Natural killer cell (primary cell): ENCODE measurements around the gene MCOLN2. TPM values are rescaled to one million over a fixed set of nuclear protein-coding genes. Genes with fewer than 3 reads are reported as not detected.

Experiments
- ATAC-seq, 3 donors: fragments of 150-1000 bp in 2 of 3; fragments of 200-7000 bp in 1 of 3; cut with Tn5 transposase; 1 replicate in 1 of 3; 2 replicates in 2 of 3; pipeline ENCODE4 v1.10.0; 2021; ENCODE audit warnings: mild to moderate bottlenecking in 2 of 3, moderate library complexity in 2 of 3
- DNase-seq, 2 donors: peaks; one replicate each; pipeline versions ENCODE4 v3.0.0 to v3.0.0-alpha.2; 2013 to 2021; ENCODE audit warnings: mixed read lengths in 1 of 2
- H3K27ac ChIP-seq: one replicate; pipeline ENCODE4 v1.5.1; 2013; ENCODE audit warnings: mild to moderate bottlenecking, low read length
- H3K27me3 ChIP-seq: one replicate; pipeline ENCODE4 v1.6.1; 2013; ENCODE audit warnings: low read length; ENCODE audit not compliant: control insufficient read depth, insufficient read depth
- H3K36me3 ChIP-seq: one replicate; pipeline ENCODE4 v1.6.1; 2013; ENCODE audit warnings: low read length; ENCODE audit not compliant: control insufficient read depth, insufficient read depth
- H3K4me1 ChIP-seq: one replicate; pipeline ENCODE4 v1.6.1; 2013; ENCODE audit warnings: low read length; ENCODE audit not compliant: control insufficient read depth, insufficient read depth
- H3K4me3 ChIP-seq: one replicate; pipeline ENCODE4 v1.5.1; 2013; ENCODE audit warnings: low read length
- H3K9me3 ChIP-seq: one replicate; pipeline ENCODE4 v1.6.1; 2013; ENCODE audit warnings: low read length; ENCODE audit not compliant: control insufficient read depth, insufficient read depth
- H3K27ac Mint-ChIP-seq, 2 donors: one replicate each; pipeline ENCODE4 v1.8.0; 2022; ENCODE audit warnings: mild to moderate bottlenecking in 2 of 2, mixed read lengths in 2 of 2, moderate library complexity in 1 of 2
- H3K27me3 Mint-ChIP-seq, 2 donors: one replicate each; pipeline ENCODE4 v1.8.0; 2022; ENCODE audit warnings: low read depth in 2 of 2, mixed read lengths in 2 of 2
- H3K36me3 Mint-ChIP-seq: one replicate; pipeline ENCODE4 v1.8.0; 2022; ENCODE audit warnings: mixed read lengths
- H3K4me1 Mint-ChIP-seq, 2 donors: one replicate each; pipeline ENCODE4 v1.8.0; 2022; ENCODE audit warnings: mixed read lengths in 2 of 2
- H3K4me3 Mint-ChIP-seq: one replicate; pipeline ENCODE4 v1.8.0; 2022; ENCODE audit warnings: mild to moderate bottlenecking, moderate library complexity, mixed read lengths
- H3K9me3 Mint-ChIP-seq, 2 donors: one replicate each; pipeline ENCODE4 v1.8.0; 2022; ENCODE audit warnings: mixed read lengths in 2 of 2
- CTCF ChIP-seq: fragments of 200-600 bp; IDR thresholded peaks from one replicate; pipeline ENCODE4 v1.8.0; 2022; ENCODE audit warnings: antibody characterized with exemption
- WGBS: methylation state at CpG from one replicate; pipeline ENCODE4 v1.1.7; 2013; ENCODE audit warnings: missing lambda C conversion rate; ENCODE audit not compliant: insufficient coverage; 5-methylcytosine and 5-hydroxymethylcytosine counted together
- intact Hi-C: fragments of 100-400 bp; cut with micrococcal nuclease; formaldehyde crosslinking; loops from one replicate; pipeline ENCODE4 v1.14.2; 2022
- total RNA-seq, 4 donors: library from RNA; stranded (reverse); fragments of 120-200 nt in 1 of 4; gene quantifications; one replicate each; pipeline versions ENCODE4 v1.2.3 to v1.2.4, GENCODE V29; 2013 to 2022

Gene MCOLN2
- total RNA-seq, 3 donors from 2014 or later (not counting 1 experiment from before 2014, with no cell fraction given) = 0.84 to 23.9 (median 3.8) TPM

GRCh38 chr1:84968865-84969264 is 28.0 kb downstream of the MCOLN2 start:
- 100% methylated on average over 3 of the region's 3 CpGs for WGBS

GRCh38 chr1:84968101-84968500 is 28.8 kb downstream of the MCOLN2 start:
- no peaks in the 10 kb centered on the region for H3K4me1 Mint-ChIP-seq
- H3K27me3 ChIP-seq = no peaks in the 10 kb centered on the region
- DNase-seq = no peak
- no peak overlapping the region for H3K4me3 Mint-ChIP-seq
- no peaks in the 10 kb centered on the region for H3K9me3 ChIP-seq
- ATAC-seq = no peak
- no peaks in the 10 kb centered on the region for H3K36me3 Mint-ChIP-seq
- H3K9me3 Mint-ChIP-seq = no peaks in the 10 kb centered on the region
- no peak overlapping the region for H3K4me3 ChIP-seq
- TF ChIP-seq CTCF = no peak
- H3K27me3 Mint-ChIP-seq = peaks cover 0 to 3% of the 10 kb centered on the region in 2 donors
- H3K36me3 ChIP-seq = no peaks in the 10 kb centered on the region
- no peak overlapping the region for H3K27ac Mint-ChIP-seq
- no peaks in the 10 kb centered on the region for H3K4me1 ChIP-seq
- intact Hi-C loops = no loop called here
- WGBS = 89% methylated on average over 1 of the region's 1 CpG
- H3K27ac ChIP-seq = no peak overlapping the region

More at GRCh38 chr1:84968865-84969264, 28.0 kb downstream of the MCOLN2 start:
- no peak overlapping the region for H3K4me3 ChIP-seq
- Mint-ChIP-seq H3K4me3 (no peak overlapping the region), H3K9me3 (no peaks in the 10 kb centered on the region), H3K4me1 (no peaks in the 10 kb centered on the region), H3K27ac (no peak overlapping the region), H3K27me3 (peaks cover 0 to 3% of the 10 kb centered on the region in 2 donors), H3K36me3 (no peaks in the 10 kb centered on the region)
- no peak overlapping the region for H3K27ac ChIP-seq
- no peaks in the 10 kb centered on the region for H3K9me3 ChIP-seq
- ATAC-seq (no peak), DNase-seq (no peak)
- no peaks in the 10 kb centered on the region for H3K36me3 ChIP-seq
- no peak for TF ChIP-seq CTCF
- no peaks in the 10 kb centered on the region for H3K27me3 ChIP-seq
- H3K4me1 ChIP-seq = peaks cover 3% of the 10 kb centered on the region
- intact Hi-C loops = no loop called here

GRCh38 chr1:84967666-84968065 is 29.2 kb downstream of the MCOLN2 start:
- WGBS = 95% methylated on average over 1 of the region's 1 CpG
- ATAC-seq (no peak), DNase-seq (no peak)
- Mint-ChIP-seq H3K4me3 (no peak overlapping the region), H3K27ac (no peak overlapping the region), H3K4me1 (no peaks in the 10 kb centered on the region), H3K27me3 (peaks cover 0 to 3% of the 10 kb centered on the region in 2 donors), H3K36me3 (no peaks in the 10 kb centered on the region), H3K9me3 (no peaks in the 10 kb centered on the region)
- no peak for TF ChIP-seq CTCF
- H3K9me3 ChIP-seq = no peaks in the 10 kb centered on the region
- no peaks in the 10 kb centered on the region for H3K36me3 ChIP-seq
- H3K4me3 ChIP-seq = no peak overlapping the region
- no peak overlapping the region for H3K27ac ChIP-seq
- H3K27me3 ChIP-seq = no peaks in the 10 kb centered on the region
- intact Hi-C loops = no loop called here
- H3K4me1 ChIP-seq = no peaks in the 10 kb centered on the region

- ATAC-seq = no peak
- H3K9me3 ChIP-seq = no peaks in the 10 kb centered on the region
- no peak for TF ChIP-seq CTCF
- Mint-ChIP-seq H3K27ac (no peak overlapping the region), H3K4me3 (no peak overlapping the region), H3K36me3 (no peaks in the 10 kb centered on the region), H3K27me3 (peaks cover 6 to 21% of the 10 kb centered on the region in 2 donors), H3K9me3 (no peaks in the 10 kb centered on the region), H3K4me1 (no peaks in the 10 kb centered on the region)
- intact Hi-C loops = no loop called here
- no peak for DNase-seq
- H3K36me3 ChIP-seq = no peaks in the 10 kb centered on the region
- no peaks in the 10 kb centered on the region for H3K27me3 ChIP-seq
- no peak overlapping the region for H3K4me3 ChIP-seq
- H3K27ac ChIP-seq = no peak overlapping the region
- H3K4me1 ChIP-seq = no peaks in the 10 kb centered on the region
Observed at GRCh38 chr1:84963021-84963420, 33.9 kb downstream of the MCOLN2 start.
